Mesendoderm (in vitro differentiated cells): Measurements from ENCODE around the gene IL26.

Source experiments
- DNase-seq: peaks from one replicate; pipeline ENCODE4 v3.0.0; 2013
- H2AK5ac ChIP-seq: 2 replicates; pipeline ENCODE4 v1.6.1; 2013; ENCODE audit warnings: low read length, inconsistent platforms
- H2BK120ac ChIP-seq: 2 replicates; pipeline ENCODE4 v1.6.1; 2013; ENCODE audit warnings: low read depth, mild to moderate bottlenecking, low read length, moderate library complexity, mixed read lengths
- H2BK15ac ChIP-seq: replicated peaks from 2 replicates; pipeline ENCODE4 v1.6.1; 2013; ENCODE audit warnings: low read depth, mild to moderate bottlenecking, moderate library complexity
- H2BK5ac ChIP-seq: 2 replicates; pipeline ENCODE4 v1.6.1; 2013; ENCODE audit warnings: low read length, inconsistent platforms
- H3K18ac ChIP-seq: 2 replicates; pipeline ENCODE4 v1.6.1; 2013; ENCODE audit warnings: mild to moderate bottlenecking, low read length, mixed read lengths
- H3K23ac ChIP-seq: one replicate; pipeline ENCODE4 v1.6.1; 2013; ENCODE audit warnings: low read length
- H3K27ac ChIP-seq: 2 replicates; pipeline ENCODE4 v1.5.1; 2013; ENCODE audit warnings: low read depth, mild to moderate bottlenecking, inconsistent platforms, low read length, moderate library complexity
- H3K27me3 ChIP-seq: 2 replicates; pipeline ENCODE4 v1.6.1; 2013; ENCODE audit warnings: low read length, control low read depth, mild to moderate bottlenecking, inconsistent platforms; ENCODE audit not compliant: insufficient read depth, poor library complexity
- H3K36me3 ChIP-seq: 2 replicates; pipeline ENCODE4 v1.6.1; 2013; ENCODE audit warnings: low read length, inconsistent platforms; ENCODE audit not compliant: control insufficient read depth, insufficient read depth
- H3K4ac ChIP-seq: one replicate; pipeline ENCODE4 v1.6.1; 2013; ENCODE audit warnings: low read depth, mild to moderate bottlenecking, low read length, moderate library complexity
- H3K4me1 ChIP-seq: 2 replicates; pipeline ENCODE4 v1.6.1; 2013; ENCODE audit warnings: low read depth, low read length, inconsistent platforms; ENCODE audit not compliant: control insufficient read depth
- H3K4me2 ChIP-seq: 2 replicates; pipeline ENCODE4 v1.6.1; 2013; ENCODE audit warnings: low read length
- H3K4me3 ChIP-seq: 2 replicates; pipeline ENCODE4 v1.5.1; 2013; ENCODE audit warnings: mild to moderate bottlenecking, low read length
- H3K56ac ChIP-seq: one replicate; pipeline ENCODE4 v1.6.1; 2013; ENCODE audit warnings: low read length
- H3K79me1 ChIP-seq: 2 replicates; pipeline ENCODE4 v1.6.1; 2013; ENCODE audit warnings: low read length, inconsistent platforms
- H3K79me2 ChIP-seq: 2 replicates; pipeline ENCODE4 v1.6.1; 2013; ENCODE audit warnings: mild to moderate bottlenecking, low read length; ENCODE audit not compliant: control insufficient read depth, insufficient read depth
- H3K9ac ChIP-seq: 2 replicates; pipeline ENCODE4 v1.6.1; 2013; ENCODE audit warnings: low read length, inconsistent platforms
- H4K5ac ChIP-seq: one replicate; pipeline ENCODE4 v1.6.1; 2013; ENCODE audit warnings: low read length
- H4K8ac ChIP-seq: one replicate; pipeline ENCODE4 v1.6.1; 2013; ENCODE audit warnings: low read depth, mild to moderate bottlenecking, control low read depth, low read length, moderate library complexity
- WGBS: extraction: QIAGEN DNeasy Blood & Tissue Kit; methylation state at CpG from one replicate; pipeline ENCODE4 v1.1.7; 2013; ENCODE audit warnings: low lambda C conversion rate, missing lambda C conversion rate; ENCODE audit not compliant: insufficient coverage; ENCODE audit errors: extremely low coverage; 5-methylcytosine and 5-hydroxymethylcytosine counted together

Gene IL26

DNA sequence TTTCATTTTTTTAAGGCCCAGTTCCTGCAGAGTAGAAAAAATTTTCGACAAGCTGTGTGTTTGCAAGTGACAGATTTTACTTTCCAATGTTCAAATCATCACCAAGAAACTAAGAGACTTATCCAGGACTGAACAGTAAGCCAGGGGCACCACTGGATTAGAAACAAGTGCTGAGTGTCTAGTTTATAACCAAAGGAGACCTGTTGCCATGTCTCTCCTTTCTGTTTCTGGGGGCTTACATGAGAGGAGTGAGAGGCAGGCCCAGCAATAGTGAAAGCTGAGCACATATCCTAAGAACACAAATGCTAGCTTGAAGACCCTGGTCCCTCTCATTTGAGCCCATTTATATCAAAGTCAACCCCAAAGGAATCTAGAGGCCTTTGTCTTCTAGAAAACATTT lies 69.0 kb downstream of the IL26 start:
- no peak for DNase-seq
- H3K9ac ChIP-seq, result no peak overlapping the region
- no peak overlapping the region for H2BK15ac ChIP-seq
- H3K79me2 ChIP-seq, result no peaks in the 10 kb centered on the region
- no peak overlapping the region for H3K27ac ChIP-seq
- H2AK5ac ChIP-seq, result no peak overlapping the region
- H3K4ac ChIP-seq, result no peak overlapping the region
- no peak overlapping the region for H4K8ac ChIP-seq
- H3K4me1 ChIP-seq, result no peaks in the 10 kb centered on the region
- H3K4me3 ChIP-seq, result no peak overlapping the region
- no peak overlapping the region for H2BK120ac ChIP-seq
- H3K23ac ChIP-seq, result no peak overlapping the region
- no peaks in the 10 kb centered on the region for H3K79me1 ChIP-seq
- no peak overlapping the region for H3K56ac ChIP-seq
- no CpG with 5 or more reads among the region's 1 CpG for WGBS
- no peak overlapping the region for H2BK5ac ChIP-seq
- H4K5ac ChIP-seq, result no peak overlapping the region
- H3K36me3 ChIP-seq, result no peaks in the 10 kb centered on the region
- H3K27me3 ChIP-seq, result no peaks in the 10 kb centered on the region
- H3K4me2 ChIP-seq, result no peak overlapping the region
- H3K18ac ChIP-seq, result no peak overlapping the region

GRCh38 chr12:68154779-68155178 lies 70.8 kb downstream of the IL26 start:
- Histone ChIP-seq H2AK5ac (no peak overlapping the region), H3K4me2 (no peak overlapping the region), H3K18ac (no peak overlapping the region), H4K5ac (no peak overlapping the region), H2BK15ac (no peak overlapping the region), H3K4me3 (no peak overlapping the region), H3K23ac (no peak overlapping the region), H3K79me1 (no peaks in the 10 kb centered on the region), H4K8ac (no peak overlapping the region), H3K4ac (no peak overlapping the region), H3K56ac (no peak overlapping the region), H3K36me3 (no peaks in the 10 kb centered on the region), H2BK5ac (no peak overlapping the region), H3K27ac (no peak overlapping the region), H3K9ac (no peak overlapping the region), H2BK120ac (no peak overlapping the region), H3K4me1 (no peaks in the 10 kb centered on the region), H3K27me3 (no peaks in the 10 kb centered on the region), H3K79me2 (no peaks in the 10 kb centered on the region)
- no CpG with 5 or more reads among the region's 1 CpG for WGBS
- DNase-seq, result no peak
